ENCODE results near the gene MT1M.

Gene MT1M

DNA sequence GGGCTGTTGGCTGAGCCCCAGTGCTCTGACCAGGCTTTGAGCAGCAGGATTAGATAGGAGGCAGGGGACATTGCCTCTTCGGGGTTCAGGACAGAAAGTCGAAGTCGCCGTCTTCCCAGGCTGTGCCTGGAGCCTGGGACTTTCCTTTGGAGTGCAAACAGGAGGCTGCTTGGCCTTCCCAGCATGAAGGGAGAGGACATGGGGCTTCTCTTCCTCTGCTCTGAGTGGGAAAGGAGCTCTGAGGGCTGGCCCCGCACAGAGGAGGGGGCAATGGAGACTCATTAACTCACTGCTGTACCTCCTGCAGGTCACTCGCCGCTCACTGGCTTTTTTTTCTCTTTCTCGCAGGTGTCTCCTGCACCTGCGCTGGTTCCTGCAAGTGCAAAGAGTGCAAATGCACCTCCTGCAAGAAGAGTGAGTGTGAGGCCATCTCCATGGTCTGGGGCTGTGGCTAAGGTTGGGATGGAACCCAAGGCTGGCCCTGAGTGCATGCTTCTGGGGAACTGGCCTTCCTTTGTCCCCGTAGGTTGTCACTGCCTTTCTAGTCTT lies 25.9 kb downstream of the MT1M start:
- Histone ChIP-seq H3K27ac (ENCODE audit: extremely low read depth, low read depth, low read length) (no peak overlapping the region), H3K9me3 (ENCODE audit: control insufficient read depth, insufficient read depth, low read depth, low read length) (no peaks in the 10 kb centered on the region), H3K4me3 (ENCODE audit: low read depth, low read length) (no peak overlapping the region), H3K4me1 (ENCODE audit: control insufficient read depth, insufficient read depth, low read length) (no peaks in the 10 kb centered on the region; the same call in 1 of the 2 replicates), H3K36me3 (ENCODE audit: control insufficient read depth in 2 of 2, insufficient read depth in 1 of 2, low read length in 2 of 2) (no peaks in the 10 kb centered on the region)
- POLR2A ChIA-PET, result interaction anchor here (1.2 kb wide), 2 partner anchors 24 to 50 kb away, joined by 5 to 7 read pairs; partner anchors contain the start of genes MT1X and MT2A
- TF ChIP-seq ZIC2 (tag by site-specific recombination; IDR thresholded peaks at IDR 0.05), result no peak
- TF ChIP-seq ZBTB20 (tag by site-specific recombination; IDR thresholded peaks at IDR 0.05), result no peak
- no peak for TF ChIP-seq ZNF544 (tag by site-specific recombination; IDR thresholded peaks at IDR 0.05)
- no peak for TF ChIP-seq ZNF529 (tag by site-specific recombination; IDR thresholded peaks at IDR 0.05; ENCODE audit: insufficient replicate concordance)
- TF ChIP-seq, protein P1, sequence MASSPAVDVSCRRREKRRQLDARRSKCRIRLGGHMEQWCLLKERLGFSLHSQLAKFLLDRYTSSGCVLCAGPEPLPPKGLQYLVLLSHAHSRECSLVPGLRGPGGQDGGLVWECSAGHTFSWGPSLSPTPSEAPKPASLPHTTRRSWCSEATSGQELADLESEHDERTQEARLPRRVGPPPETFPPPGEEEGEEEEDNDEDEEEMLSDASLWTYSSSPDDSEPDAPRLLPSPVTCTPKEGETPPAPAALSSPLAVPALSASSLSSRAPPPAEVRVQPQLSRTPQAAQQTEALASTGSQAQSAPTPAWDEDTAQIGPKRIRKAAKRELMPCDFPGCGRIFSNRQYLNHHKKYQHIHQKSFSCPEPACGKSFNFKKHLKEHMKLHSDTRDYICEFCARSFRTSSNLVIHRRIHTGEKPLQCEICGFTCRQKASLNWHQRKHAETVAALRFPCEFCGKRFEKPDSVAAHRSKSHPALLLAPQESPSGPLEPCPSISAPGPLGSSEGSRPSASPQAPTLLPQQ (tag by site-specific recombination; IDR thresholded peaks at IDR 0.05), result no peak
- TF ChIP-seq ZNF530 (tag by site-specific recombination; IDR thresholded peaks at IDR 0.05; ENCODE audit: low read depth), result no peak
- TF ChIP-seq ZNF776 (tag by site-specific recombination; IDR thresholded peaks at IDR 0.05; ENCODE audit: borderline replicate concordance), result no peak
- TF ChIP-seq ZNF394 (tag by site-specific recombination; IDR thresholded peaks at IDR 0.05; ENCODE audit: borderline replicate concordance), result no peak
- TF ChIP-seq ZNF658 (tag by site-specific recombination; IDR thresholded peaks at IDR 0.05), result no peak
- TF ChIP-seq ZNF521 (tag by site-specific recombination; IDR thresholded peaks at IDR 0.05), result no peak
- TF ChIP-seq, protein P2, sequence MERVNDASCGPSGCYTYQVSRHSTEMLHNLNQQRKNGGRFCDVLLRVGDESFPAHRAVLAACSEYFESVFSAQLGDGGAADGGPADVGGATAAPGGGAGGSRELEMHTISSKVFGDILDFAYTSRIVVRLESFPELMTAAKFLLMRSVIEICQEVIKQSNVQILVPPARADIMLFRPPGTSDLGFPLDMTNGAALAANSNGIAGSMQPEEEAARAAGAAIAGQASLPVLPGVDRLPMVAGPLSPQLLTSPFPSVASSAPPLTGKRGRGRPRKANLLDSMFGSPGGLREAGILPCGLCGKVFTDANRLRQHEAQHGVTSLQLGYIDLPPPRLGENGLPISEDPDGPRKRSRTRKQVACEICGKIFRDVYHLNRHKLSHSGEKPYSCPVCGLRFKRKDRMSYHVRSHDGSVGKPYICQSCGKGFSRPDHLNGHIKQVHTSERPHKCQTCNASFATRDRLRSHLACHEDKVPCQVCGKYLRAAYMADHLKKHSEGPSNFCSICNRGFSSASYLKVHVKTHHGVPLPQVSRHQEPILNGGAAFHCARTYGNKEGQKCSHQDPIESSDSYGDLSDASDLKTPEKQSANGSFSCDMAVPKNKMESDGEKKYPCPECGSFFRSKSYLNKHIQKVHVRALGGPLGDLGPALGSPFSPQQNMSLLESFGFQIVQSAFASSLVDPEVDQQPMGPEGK (tag by site-specific recombination; IDR thresholded peaks at IDR 0.05), result no peak
- no peak for TF ChIP-seq ZBTB17 (tag by site-specific recombination; IDR thresholded peaks at IDR 0.05)
- TF ChIP-seq ZNF747 (tag by site-specific recombination; IDR thresholded peaks at IDR 0.05), result no peak
- TF ChIP-seq, protein P3, sequence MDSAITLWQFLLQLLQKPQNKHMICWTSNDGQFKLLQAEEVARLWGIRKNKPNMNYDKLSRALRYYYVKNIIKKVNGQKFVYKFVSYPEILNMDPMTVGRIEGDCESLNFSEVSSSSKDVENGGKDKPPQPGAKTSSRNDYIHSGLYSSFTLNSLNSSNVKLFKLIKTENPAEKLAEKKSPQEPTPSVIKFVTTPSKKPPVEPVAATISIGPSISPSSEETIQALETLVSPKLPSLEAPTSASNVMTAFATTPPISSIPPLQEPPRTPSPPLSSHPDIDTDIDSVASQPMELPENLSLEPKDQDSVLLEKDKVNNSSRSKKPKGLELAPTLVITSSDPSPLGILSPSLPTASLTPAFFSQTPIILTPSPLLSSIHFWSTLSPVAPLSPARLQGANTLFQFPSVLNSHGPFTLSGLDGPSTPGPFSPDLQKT (IDR thresholded peaks at IDR 0.05; ENCODE audit: borderline replicate concordance, low read depth, low read length), result no peak
- TF ChIP-seq ZNF302 (tag by site-specific recombination; IDR thresholded peaks at IDR 0.05; ENCODE audit: low read depth), result no peak
- TF ChIP-seq ZBTB1 (tag by site-specific recombination; IDR thresholded peaks at IDR 0.05), result no peak
- TF ChIP-seq ZNF266 (tag by site-specific recombination; IDR thresholded peaks at IDR 0.05; ENCODE audit: low read depth), result no peak
- CTCF ChIA-PET, result interaction anchor here (0.6 kb wide), 1 partner anchor 34 kb away, joined by 5 read pairs; no protein-coding TSS in a partner anchor

DNA sequence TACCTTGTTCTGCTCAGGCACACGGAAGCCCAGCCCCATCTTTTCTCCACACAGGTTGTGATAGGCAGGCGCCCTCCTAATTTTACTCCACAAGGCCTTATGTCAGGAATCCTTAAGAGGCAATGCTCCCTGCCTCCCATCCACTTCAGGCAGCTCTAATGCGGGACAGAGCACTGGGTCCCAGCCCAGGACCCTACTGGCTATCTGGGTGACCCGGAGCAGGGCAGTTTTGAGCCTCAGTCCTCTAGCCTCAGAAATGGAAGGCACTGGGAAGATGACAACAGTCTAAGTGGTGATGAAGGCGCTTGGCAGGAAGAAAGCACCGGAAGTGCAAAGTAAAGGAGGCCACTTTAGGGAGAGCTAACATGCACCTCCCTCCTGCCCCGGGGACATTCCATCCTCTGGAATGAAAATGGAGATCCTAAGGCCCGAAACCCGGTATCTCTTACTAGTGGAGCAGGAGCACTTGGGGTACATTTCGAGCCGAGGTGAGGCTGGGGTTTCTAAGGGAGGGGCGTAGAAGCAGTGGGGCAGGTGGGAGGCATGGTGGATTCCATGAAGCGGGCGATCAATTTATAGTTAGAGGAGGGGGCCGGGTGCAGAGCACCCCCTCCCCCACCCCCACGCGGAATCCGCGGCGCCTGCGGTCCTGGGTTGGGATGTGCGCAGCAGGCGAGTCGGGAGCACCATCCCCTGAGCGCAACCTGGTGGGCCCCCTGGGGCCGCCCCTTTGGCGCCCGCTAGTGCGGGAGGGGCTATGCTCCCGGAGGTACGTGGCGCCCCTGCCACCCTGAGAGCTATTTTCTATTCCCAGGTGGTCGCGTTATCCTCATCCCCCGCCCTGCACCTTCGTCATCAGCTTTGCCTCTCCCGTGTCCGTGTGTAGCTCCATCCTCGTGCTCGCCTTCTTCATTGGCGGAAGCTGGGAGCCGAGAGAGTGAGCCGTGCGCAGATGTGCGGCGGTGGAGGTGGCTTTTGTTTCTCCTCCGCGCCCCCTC lies 30.2 kb downstream of the MT1M start:
- Histone ChIP-seq H3K36me3 (ENCODE audit: control insufficient read depth in 2 of 2, insufficient read depth in 1 of 2, low read length in 2 of 2) (no peaks in the 10 kb centered on the region), H3K4me3 (ENCODE audit: low read depth, low read length) (no peak overlapping the region), H3K4me1 (ENCODE audit: control insufficient read depth, insufficient read depth, low read length) (no peaks in the 10 kb centered on the region; the same call in 1 of the 2 replicates), H3K27ac (ENCODE audit: extremely low read depth, low read depth, low read length) (no peak overlapping the region), H3K9me3 (ENCODE audit: control insufficient read depth, insufficient read depth, low read depth, low read length) (no peaks in the 10 kb centered on the region)
- POLR2A ChIA-PET, result interaction anchor here (0.6 kb wide), 1 partner anchor 1808 kb away, joined by 3 read pairs; no protein-coding TSS in a partner anchor
- CTCF ChIA-PET, result no interaction called here
- no peak for TF ChIP-seq ZNF366 (tag by site-specific recombination; conservative IDR thresholded peaks at IDR 0.05)
- TF ChIP-seq ZNF623 (tag by site-specific recombination; IDR thresholded peaks at IDR 0.05), result no peak
- TF ChIP-seq, protein P4, sequence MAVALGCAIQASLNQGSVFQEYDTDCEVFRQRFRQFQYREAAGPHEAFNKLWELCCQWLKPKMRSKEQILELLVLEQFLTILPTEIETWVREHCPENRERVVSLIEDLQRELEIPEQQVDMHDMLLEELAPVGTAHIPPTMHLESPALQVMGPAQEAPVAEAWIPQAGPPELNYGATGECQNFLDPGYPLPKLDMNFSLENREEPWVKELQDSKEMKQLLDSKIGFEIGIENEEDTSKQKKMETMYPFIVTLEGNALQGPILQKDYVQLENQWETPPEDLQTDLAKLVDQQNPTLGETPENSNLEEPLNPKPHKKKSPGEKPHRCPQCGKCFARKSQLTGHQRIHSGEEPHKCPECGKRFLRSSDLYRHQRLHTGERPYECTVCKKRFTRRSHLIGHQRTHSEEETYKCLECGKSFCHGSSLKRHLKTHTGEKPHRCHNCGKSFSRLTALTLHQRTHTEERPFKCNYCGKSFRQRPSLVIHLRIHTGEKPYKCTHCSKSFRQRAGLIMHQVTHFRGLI (tag by site-specific recombination; IDR thresholded peaks at IDR 0.05), result no peak
- TF ChIP-seq SP2 (tag by site-specific recombination; IDR thresholded peaks at IDR 0.05), result no peak
- TF ChIP-seq ZNF510 (tag by site-specific recombination; IDR thresholded peaks at IDR 0.05; ENCODE audit: insufficient replicate concordance), result no peak
- TF ChIP-seq ZFP3 (tag by site-specific recombination; IDR thresholded peaks at IDR 0.05; ENCODE audit: low read depth), result no peak
- no peak for TF ChIP-seq ZNF302 (tag by site-specific recombination; IDR thresholded peaks at IDR 0.05; ENCODE audit: low read depth)
- TF ChIP-seq ZNF837 (tag by site-specific recombination; IDR thresholded peaks at IDR 0.05), result no peak
- no peak for TF ChIP-seq ZNF112 (tag by site-specific recombination; IDR thresholded peaks at IDR 0.05)
- TF ChIP-seq, protein P5, sequence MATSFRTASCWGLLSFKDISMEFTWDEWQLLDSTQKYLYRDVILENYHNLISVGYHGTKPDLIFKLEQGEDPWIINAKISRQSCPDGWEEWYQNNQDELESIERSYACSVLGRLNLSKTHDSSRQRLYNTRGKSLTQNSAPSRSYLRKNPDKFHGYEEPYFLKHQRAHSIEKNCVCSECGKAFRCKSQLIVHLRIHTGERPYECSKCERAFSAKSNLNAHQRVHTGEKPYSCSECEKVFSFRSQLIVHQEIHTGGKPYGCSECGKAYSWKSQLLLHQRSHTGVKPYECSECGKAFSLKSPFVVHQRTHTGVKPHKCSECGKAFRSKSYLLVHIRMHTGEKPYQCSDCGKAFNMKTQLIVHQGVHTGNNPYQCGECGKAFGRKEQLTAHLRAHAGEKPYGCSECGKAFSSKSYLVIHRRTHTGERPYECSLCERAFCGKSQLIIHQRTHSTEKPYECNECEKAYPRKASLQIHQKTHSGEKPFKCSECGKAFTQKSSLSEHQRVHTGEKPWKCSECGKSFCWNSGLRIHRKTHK (tag by site-specific recombination; IDR thresholded peaks at IDR 0.05), result no peak
